ENCODE measurements around the gene MAST2. TPM values are rescaled to one million over a fixed set of nuclear protein-coding genes. Genes with fewer than 3 reads are reported as not detected.

Gene MAST2
- total RNA-seq, 1 experiment from 2014 or later: 52.8 TPM

DNA sequence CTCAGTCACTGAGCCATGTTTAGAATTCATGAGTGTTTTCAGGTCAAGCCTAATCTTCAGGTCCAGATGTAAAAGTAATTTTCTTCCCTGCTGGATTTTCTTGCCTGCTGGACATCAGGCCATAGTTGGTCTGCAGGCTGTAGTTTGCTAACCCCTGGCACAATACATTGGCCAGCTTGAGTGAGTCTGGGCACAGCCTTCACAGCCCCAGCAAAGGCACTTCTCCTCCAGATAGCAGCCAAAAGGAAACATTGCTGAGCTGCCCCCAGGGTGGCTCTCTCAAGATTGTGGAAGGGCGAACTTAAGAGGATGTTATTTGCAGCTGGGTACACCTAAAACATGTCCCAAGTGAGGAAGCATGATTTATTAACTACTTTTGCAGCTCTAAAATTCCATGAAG, 202.2 kb downstream of the MAST2 start:
- Histone ChIP-seq H3K36me3 (ENCODE audit: insufficient read depth, low read length) (peaks cover 27% of the 10 kb centered on the region), H2AFZ (ENCODE audit: low read length) (no peak overlapping the region), H3K9me3 (ENCODE audit: low read length) (no peaks in the 10 kb centered on the region), H3K9ac (ENCODE audit: low read length) (no peak overlapping the region), H3K4me2 (ENCODE audit: low read depth, low read length, poor library complexity, severe bottlenecking) (no peak overlapping the region), H4K20me1 (ENCODE audit: insufficient read depth, low read depth, low read length) (no peaks in the 10 kb centered on the region), H3K27me3 (ENCODE audit: low read length) (no peaks in the 10 kb centered on the region), H3K79me2 (ENCODE audit: low read length) (peaks cover 7% of the 10 kb centered on the region), H3K4me1 (ENCODE audit: low read length) (peaks cover 12% of the 10 kb centered on the region), H3K27ac (ENCODE audit: low read length) (no peak overlapping the region), H3K4me3 (ENCODE audit: low read length) (no peak overlapping the region), H3K9me2 (replicated peaks; ENCODE audit: insufficient read depth, low read length) (no peaks in the 10 kb centered on the region)
- no peak for DNase-seq

DNA sequence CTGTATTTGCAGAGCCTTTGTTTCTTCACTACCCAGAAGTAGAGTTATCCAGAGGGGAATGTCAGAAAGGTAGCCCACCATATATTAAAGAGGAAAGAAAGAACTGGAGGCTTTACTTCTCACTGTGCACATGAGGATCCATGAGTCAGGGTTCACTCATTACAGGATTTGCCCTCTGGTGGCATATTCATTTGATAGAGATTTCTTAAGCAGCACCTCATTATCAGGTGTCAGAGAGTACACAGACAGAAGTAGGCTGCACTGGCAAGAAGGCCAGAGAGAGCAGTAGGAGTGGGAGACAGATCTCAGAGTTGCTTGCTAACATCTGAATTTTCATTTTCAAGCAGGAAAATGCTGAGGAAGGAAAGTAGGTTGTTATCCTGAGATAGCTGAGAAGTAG, 205.2 kb downstream of the MAST2 start:
- Histone ChIP-seq H3K4me1 (ENCODE audit: low read length) (peaks cover 12% of the 10 kb centered on the region), H3K9me2 (replicated peaks; ENCODE audit: insufficient read depth, low read length) (no peaks in the 10 kb centered on the region), H3K27me3 (ENCODE audit: low read length) (no peaks in the 10 kb centered on the region), H3K4me2 (ENCODE audit: low read depth, low read length, poor library complexity, severe bottlenecking) (no peak overlapping the region), H3K36me3 (ENCODE audit: insufficient read depth, low read length) (peaks cover 55% of the 10 kb centered on the region), H3K27ac (ENCODE audit: low read length) (no peak overlapping the region), H3K9me3 (ENCODE audit: low read length) (no peaks in the 10 kb centered on the region), H3K9ac (ENCODE audit: low read length) (no peak overlapping the region), H3K79me2 (ENCODE audit: low read length) (0 out of 2 replicates have a peak, but pooled peaks cover 1% of the 10 kb centered on the region), H4K20me1 (ENCODE audit: insufficient read depth, low read depth, low read length) (no peaks in the 10 kb centered on the region), H2AFZ (ENCODE audit: low read length) (no peak overlapping the region), H3K4me3 (ENCODE audit: low read length) (no peak overlapping the region)
- no peak for DNase-seq

DNA sequence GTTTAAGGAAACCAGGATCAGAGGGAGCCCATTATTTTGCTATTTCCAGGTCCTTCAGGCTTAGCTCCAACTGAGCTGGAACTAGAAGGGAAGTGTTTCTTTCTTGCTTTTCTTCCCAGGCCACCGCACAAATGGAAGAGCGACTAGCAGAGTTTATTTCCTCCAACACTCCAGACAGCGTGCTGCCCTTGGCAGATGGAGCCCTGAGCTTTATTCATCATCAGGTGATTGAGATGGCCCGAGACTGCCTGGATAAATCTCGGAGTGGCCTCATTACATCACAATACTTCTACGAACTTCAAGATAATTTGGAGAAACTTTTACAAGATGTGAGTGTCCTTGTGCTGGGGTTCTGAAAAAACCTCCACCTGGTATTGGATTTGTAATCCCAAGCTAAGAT, 207.2 kb downstream of the MAST2 start:
- Histone ChIP-seq H3K4me1 (ENCODE audit: low read length) (peaks cover 12% of the 10 kb centered on the region), H3K9ac (ENCODE audit: low read length) (no peak overlapping the region), H4K20me1 (ENCODE audit: insufficient read depth, low read depth, low read length) (no peaks in the 10 kb centered on the region), H3K9me2 (replicated peaks; ENCODE audit: insufficient read depth, low read length) (no peaks in the 10 kb centered on the region), H3K9me3 (ENCODE audit: low read length) (no peaks in the 10 kb centered on the region), H3K4me2 (ENCODE audit: low read depth, low read length, poor library complexity, severe bottlenecking) (no peak overlapping the region), H3K36me3 (ENCODE audit: insufficient read depth, low read length) (peaks cover 57% of the 10 kb centered on the region), H3K27ac (ENCODE audit: low read length) (no peak overlapping the region), H3K4me3 (ENCODE audit: low read length) (no peak overlapping the region), H2AFZ (ENCODE audit: low read length) (no peak overlapping the region), H3K79me2 (ENCODE audit: low read length) (0 out of 2 replicates have a peak, but pooled peaks cover 3% of the 10 kb centered on the region), H3K27me3 (ENCODE audit: low read length) (no peaks in the 10 kb centered on the region)
- no peak for DNase-seq

DNA sequence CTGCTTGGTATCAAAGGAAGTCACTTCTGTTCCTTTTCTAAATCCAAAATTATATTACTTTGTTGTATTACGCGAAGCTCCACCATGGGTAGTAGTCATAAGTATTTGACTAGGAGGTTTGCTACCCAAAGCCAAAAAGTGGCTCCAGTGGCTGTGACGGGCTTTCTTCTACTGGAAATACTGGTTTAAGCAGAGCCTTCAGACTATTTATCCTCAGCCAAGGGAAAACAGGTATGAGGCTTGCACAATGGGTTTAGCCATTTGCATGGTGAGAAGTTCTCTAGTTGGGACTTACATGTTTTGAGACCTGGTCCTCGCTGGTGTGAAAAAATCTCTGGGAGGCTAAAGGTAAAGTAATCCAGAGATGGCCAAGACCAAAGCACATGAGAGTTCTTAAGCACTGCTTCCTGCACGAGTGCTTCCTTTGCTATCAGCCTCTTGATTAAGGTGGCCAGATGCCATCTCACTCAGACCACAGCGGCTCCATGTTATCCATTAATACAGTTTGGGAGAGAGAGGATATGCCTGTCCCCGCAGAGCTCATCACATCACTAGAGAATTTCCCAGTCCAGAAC, 207.8 kb downstream of the MAST2 start:
- no peaks in the 10 kb centered on the region for H3K9me2 ChIP-seq (replicated peaks; ENCODE audit: insufficient read depth, low read length)
- no peak overlapping the region for H3K9ac ChIP-seq (ENCODE audit: low read length)
- no peak for DNase-seq
- H3K4me2 ChIP-seq (ENCODE audit: low read depth, low read length, poor library complexity, severe bottlenecking): no peak overlapping the region
- peaks cover 57% of the 10 kb centered on the region for H3K36me3 ChIP-seq (ENCODE audit: insufficient read depth, low read length)
- H4K20me1 ChIP-seq (ENCODE audit: insufficient read depth, low read depth, low read length): no peaks in the 10 kb centered on the region
- H3K27me3 ChIP-seq (ENCODE audit: low read length): no peaks in the 10 kb centered on the region
- no peaks in the 10 kb centered on the region for H3K9me3 ChIP-seq (ENCODE audit: low read length)
- peaks cover 12% of the 10 kb centered on the region for H3K4me1 ChIP-seq (ENCODE audit: low read length)
- no peak overlapping the region for H3K4me3 ChIP-seq (ENCODE audit: low read length)
- no peak overlapping the region for H3K27ac ChIP-seq (ENCODE audit: low read length)
- H3K79me2 ChIP-seq (ENCODE audit: low read length): 0 out of 2 replicates have a peak, but pooled peaks cover 3% of the 10 kb centered on the region
- no peak overlapping the region for H2AFZ ChIP-seq (ENCODE audit: low read length)

DNA sequence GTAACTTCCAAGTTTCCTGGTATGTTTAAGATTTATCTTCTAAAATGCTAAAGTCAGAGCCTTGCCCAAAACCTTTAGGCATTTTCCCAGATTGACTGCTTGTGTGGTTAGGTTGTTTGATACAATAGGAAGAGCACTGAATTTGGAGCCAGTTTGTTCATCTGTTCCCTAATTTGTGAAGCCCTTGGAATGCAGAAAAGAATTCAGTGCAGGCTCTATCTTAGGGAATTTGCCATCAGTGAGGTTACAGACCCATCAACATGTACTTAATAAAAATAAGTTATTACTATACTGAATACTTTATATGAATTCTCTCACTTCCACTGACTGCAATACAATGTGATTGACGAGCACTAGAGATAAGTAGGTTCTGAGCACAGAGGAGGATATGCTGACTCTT, 208.8 kb downstream of the MAST2 start:
- H3K9me3 ChIP-seq (ENCODE audit: low read length): no peaks in the 10 kb centered on the region
- no peaks in the 10 kb centered on the region for H3K27me3 ChIP-seq (ENCODE audit: low read length)
- peaks cover 57% of the 10 kb centered on the region for H3K36me3 ChIP-seq (ENCODE audit: insufficient read depth, low read length)
- no peak for DNase-seq
- no peaks in the 10 kb centered on the region for H3K9me2 ChIP-seq (replicated peaks; ENCODE audit: insufficient read depth, low read length)
- peaks cover 12% of the 10 kb centered on the region for H3K4me1 ChIP-seq (ENCODE audit: low read length)
- no peak overlapping the region for H2AFZ ChIP-seq (ENCODE audit: low read length)
- H3K79me2 ChIP-seq (ENCODE audit: low read length): 0 out of 2 replicates have a peak, but pooled peaks cover 3% of the 10 kb centered on the region
- H3K9ac ChIP-seq (ENCODE audit: low read length): no peak overlapping the region
- no peak overlapping the region for H3K4me2 ChIP-seq (ENCODE audit: low read depth, low read length, poor library complexity, severe bottlenecking)
- no peaks in the 10 kb centered on the region for H4K20me1 ChIP-seq (ENCODE audit: insufficient read depth, low read depth, low read length)
- H3K4me3 ChIP-seq (ENCODE audit: low read length): no peak overlapping the region
- no peak overlapping the region for H3K27ac ChIP-seq (ENCODE audit: low read length)

DNA sequence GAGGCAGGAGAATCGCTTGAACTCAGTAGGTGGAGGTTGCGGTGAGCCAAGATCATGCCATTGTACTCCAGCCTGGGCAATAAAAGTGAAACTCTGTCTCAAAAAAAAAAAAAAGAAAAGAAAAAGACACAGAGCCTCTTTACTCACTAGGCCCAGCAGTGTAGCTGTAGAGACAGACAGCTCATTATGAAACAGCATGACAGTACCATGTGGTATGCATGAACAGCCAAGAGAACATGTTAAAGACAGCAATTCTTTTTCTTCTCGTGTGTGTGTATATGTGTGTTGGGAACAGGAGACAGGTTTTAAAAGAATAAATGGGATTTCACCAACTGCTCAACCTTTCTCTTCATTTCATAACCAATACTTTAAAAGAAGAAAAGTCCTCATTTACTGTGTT, 210.2 kb downstream of the MAST2 start:
- Histone ChIP-seq H3K4me2 (ENCODE audit: low read depth, low read length, poor library complexity, severe bottlenecking) (no peak overlapping the region), H3K4me3 (ENCODE audit: low read length) (no peak overlapping the region), H3K9me2 (replicated peaks; ENCODE audit: insufficient read depth, low read length) (no peaks in the 10 kb centered on the region), H2AFZ (ENCODE audit: low read length) (no peak overlapping the region), H3K27me3 (ENCODE audit: low read length) (no peaks in the 10 kb centered on the region), H3K79me2 (ENCODE audit: low read length) (0 out of 2 replicates have a peak, but pooled peaks cover 3% of the 10 kb centered on the region), H3K4me1 (ENCODE audit: low read length) (peaks cover 7% of the 10 kb centered on the region), H3K9me3 (ENCODE audit: low read length) (no peaks in the 10 kb centered on the region), H3K36me3 (ENCODE audit: insufficient read depth, low read length) (peaks cover 49% of the 10 kb centered on the region), H3K9ac (ENCODE audit: low read length) (no peak overlapping the region), H4K20me1 (ENCODE audit: insufficient read depth, low read depth, low read length) (no peaks in the 10 kb centered on the region), H3K27ac (ENCODE audit: low read length) (no peak overlapping the region)
- DNase-seq: no peak

- no peaks in the 10 kb centered on the region for H3K27me3 ChIP-seq (ENCODE audit: low read length)
- DNase-seq: no peak
- no peak overlapping the region for H3K4me3 ChIP-seq (ENCODE audit: low read length)
- H3K9me3 ChIP-seq (ENCODE audit: low read length): no peaks in the 10 kb centered on the region
- no peaks in the 10 kb centered on the region for H3K9me2 ChIP-seq (replicated peaks; ENCODE audit: insufficient read depth, low read length)
- H3K79me2 ChIP-seq (ENCODE audit: low read length): peaks cover 3% of the 10 kb centered on the region; the same call in 1 of the 2 replicates
- H2AFZ ChIP-seq (ENCODE audit: low read length): no peak overlapping the region
- peaks cover 47% of the 10 kb centered on the region for H3K36me3 ChIP-seq (ENCODE audit: insufficient read depth, low read length)
- H3K4me2 ChIP-seq (ENCODE audit: low read depth, low read length, poor library complexity, severe bottlenecking): no peak overlapping the region
- H3K9ac ChIP-seq (ENCODE audit: low read length): no peak overlapping the region
- H3K27ac ChIP-seq (ENCODE audit: low read length): no peak overlapping the region
- no peaks in the 10 kb centered on the region for H4K20me1 ChIP-seq (ENCODE audit: insufficient read depth, low read depth, low read length)
- H3K4me1 ChIP-seq (ENCODE audit: low read length): no peaks in the 10 kb centered on the region
Observed at GRCh38 chr1:46017876-46018503, 214.6 kb downstream of the MAST2 start.

GRCh38 chr1:46019348-46019747, 215.9 kb downstream of the MAST2 start:
- Histone ChIP-seq H2AFZ (ENCODE audit: low read length) (no peak overlapping the region), H3K27me3 (ENCODE audit: low read length) (no peaks in the 10 kb centered on the region), H3K4me3 (ENCODE audit: low read length) (no peak overlapping the region), H3K4me2 (ENCODE audit: low read depth, low read length, poor library complexity, severe bottlenecking) (no peak overlapping the region), H3K9ac (ENCODE audit: low read length) (no peak overlapping the region), H3K9me2 (replicated peaks; ENCODE audit: insufficient read depth, low read length) (no peaks in the 10 kb centered on the region), H3K4me1 (ENCODE audit: low read length) (no peaks in the 10 kb centered on the region), H3K27ac (ENCODE audit: low read length) (no peak overlapping the region), H4K20me1 (ENCODE audit: insufficient read depth, low read depth, low read length) (no peaks in the 10 kb centered on the region), H3K9me3 (ENCODE audit: low read length) (no peaks in the 10 kb centered on the region), H3K36me3 (ENCODE audit: insufficient read depth, low read length) (peaks cover 53% of the 10 kb centered on the region), H3K79me2 (ENCODE audit: low read length) (no peaks in the 10 kb centered on the region; the same call in 1 of the 2 replicates)
- DNase-seq: no peak
